T-helper 2 cell (primary cell): ENCODE results near the gene TTC12.
"Not testable (repeated sequence)": the region's sequence is repeated elsewhere in the genome, so short reads cannot be mapped to it uniquely, and the experiment has no call there.

Experiments
- DNase-seq, 5 experiments: peaks; one replicate each; pipeline versions ENCODE4 v3.0.0 to v3.0.0-alpha.2; 2012 to 2022

The TTC12 gene

GRCh38 chr11:113286509-113287497 is 27.6 kb upstream of the TTC12 start:
- no peak for DNase-seq

- DNase-seq = no peak
Observed at GRCh38 chr11:113287801-113288200, 26.6 kb upstream of the TTC12 start.

GRCh38 chr11:113288286-113288863 is 26.0 kb upstream of the TTC12 start:
- DNase-seq = no peak

GRCh38 chr11:113289431-113290187 is 24.8 kb upstream of the TTC12 start:
- DNase-seq = peak; percentile 24 to 58 (median 43)

- DNase-seq = no peak
Observed at GRCh38 chr11:113293936-113294335, 20.4 kb upstream of the TTC12 start.

- DNase-seq = no peak
Observed at GRCh38 chr11:113295993-113296392, 18.4 kb upstream of the TTC12 start.

- DNase-seq = no peak
Observed at GRCh38 chr11:113296447-113297205, 17.8 kb upstream of the TTC12 start.

GRCh38 chr11:113298496-113298895 is 15.9 kb upstream of the TTC12 start:
- DNase-seq = not testable (repeated sequence)

- no peak for DNase-seq
Observed at GRCh38 chr11:113304916-113305315, 9.5 kb upstream of the TTC12 start.

GRCh38 chr11:113305440-113306336 is 8.7 kb upstream of the TTC12 start:
- DNase-seq = peak; percentile 32 to 71 (median 54)

GRCh38 chr11:113308601-113309000 is 5.8 kb upstream of the TTC12 start:
- no peak for DNase-seq

GRCh38 chr11:113311536-113311935 is 2.8 kb upstream of the TTC12 start:
- no peak for DNase-seq

GRCh38 chr11:113313601-113314000 is 782 bp upstream of the TTC12 start:
- DNase-seq = peak in 1 of 5 experiments; percentile 12

GRCh38 chr11:113314065-113314388 is 356 bp upstream of the TTC12 start:
- DNase-seq = no peak

GRCh38 chr11:113315811-113316210 is 1.4 kb downstream of the TTC12 start:
- no peak for DNase-seq

GRCh38 chr11:113316256-113316655 is 1.9 kb downstream of the TTC12 start:
- no peak for DNase-seq

- no peak for DNase-seq
Observed at GRCh38 chr11:113317339-113317738, 3.0 kb downstream of the TTC12 start.

- no peak for DNase-seq
Observed at GRCh38 chr11:113319085-113319484, 4.7 kb downstream of the TTC12 start.

GRCh38 chr11:113322158-113322557 is 7.8 kb downstream of the TTC12 start:
- no peak for DNase-seq

- no peak for DNase-seq
Observed at GRCh38 chr11:113324250-113324649, 9.9 kb downstream of the TTC12 start.

- DNase-seq = no peak
Observed at GRCh38 chr11:113329725-113330124, 15.3 kb downstream of the TTC12 start.

- no peak for DNase-seq
Observed at GRCh38 chr11:113331441-113331840, 17.1 kb downstream of the TTC12 start.
